Rectal smooth muscle tissue (tissue), 1 donor: ENCODE measurements around the gene CMSS1.

Experiments used
- H3K27ac ChIP-seq: one replicate; pipeline ENCODE4 v1.7.0; 2013; ENCODE audit warnings: low read depth, low read length, inconsistent platforms
- H3K27me3 ChIP-seq: one replicate; pipeline ENCODE4 v1.7.0; 2013; ENCODE audit warnings: low read length; ENCODE audit not compliant: control insufficient read depth, insufficient read depth
- H3K36me3 ChIP-seq: one replicate; pipeline ENCODE4 v1.7.0; 2013; ENCODE audit warnings: low read length; ENCODE audit not compliant: control insufficient read depth, insufficient read depth
- H3K4me1 ChIP-seq: one replicate; pipeline ENCODE4 v1.7.0; 2013; ENCODE audit warnings: low read length; ENCODE audit not compliant: control insufficient read depth, insufficient read depth
- H3K4me3 ChIP-seq: one replicate; pipeline ENCODE4 v1.7.0; 2013; ENCODE audit warnings: low read length
- H3K9ac ChIP-seq: one replicate; pipeline ENCODE4 v1.7.0; 2013; ENCODE audit warnings: low read length

CMSS1 gene

GRCh38 chr3:99872923-99873254 lies 55.2 kb downstream of the CMSS1 start:
- Histone ChIP-seq H3K4me3 (peak overlapping the region; percentile 50), H3K27me3 (no peaks in the 10 kb centered on the region), H3K4me1 (peaks cover 41% of the 10 kb centered on the region), H3K9ac (no peak overlapping the region), H3K27ac (peak overlapping the region; percentile 99), H3K36me3 (no peaks in the 10 kb centered on the region)

- peak overlapping the region; percentile 50 for H3K4me3 ChIP-seq
- H3K4me1 ChIP-seq, result peaks cover 36% of the 10 kb centered on the region
- no peak overlapping the region for H3K9ac ChIP-seq
- no peaks in the 10 kb centered on the region for H3K27me3 ChIP-seq
- peak overlapping the region; percentile 99 for H3K27ac ChIP-seq
- H3K36me3 ChIP-seq, result no peaks in the 10 kb centered on the region
These were observed 55.8 kb downstream of the CMSS1 start for GRCh38 chr3:99873269-99874102.

- Histone ChIP-seq H3K27me3 (no peaks in the 10 kb centered on the region), H3K36me3 (no peaks in the 10 kb centered on the region), H3K4me1 (peaks cover 32% of the 10 kb centered on the region), H3K4me3 (peak overlapping the region; percentile 49), H3K9ac (no peak overlapping the region), H3K27ac (peak overlapping the region; percentile 99)
These were observed 56.8 kb downstream of the CMSS1 start for GRCh38 chr3:99874237-99875002.

GRCh38 chr3:99875581-99875928 lies 57.9 kb downstream of the CMSS1 start:
- peak overlapping the region; percentile 99 for H3K27ac ChIP-seq
- H3K36me3 ChIP-seq, result no peaks in the 10 kb centered on the region
- peak overlapping the region; percentile 89 for H3K9ac ChIP-seq
- H3K27me3 ChIP-seq, result no peaks in the 10 kb centered on the region
- peak overlapping the region; percentile 89 for H3K4me3 ChIP-seq
- H3K4me1 ChIP-seq, result peaks cover 23% of the 10 kb centered on the region

- H3K27ac ChIP-seq, result peak overlapping the region; percentile 99
- H3K27me3 ChIP-seq, result no peaks in the 10 kb centered on the region
- peak overlapping the region; percentile 89 for H3K4me3 ChIP-seq
- H3K9ac ChIP-seq, result peak overlapping the region; percentile 89
- no peaks in the 10 kb centered on the region for H3K36me3 ChIP-seq
- H3K4me1 ChIP-seq, result peaks cover 22% of the 10 kb centered on the region
These were observed 58.5 kb downstream of the CMSS1 start for GRCh38 chr3:99875929-99876841.

GRCh38 chr3:99877031-99877579 lies 59.4 kb downstream of the CMSS1 start:
- Histone ChIP-seq H3K4me1 (peaks cover 14% of the 10 kb centered on the region), H3K27me3 (no peaks in the 10 kb centered on the region), H3K9ac (no peak overlapping the region), H3K27ac (peak overlapping the region; percentile 99), H3K4me3 (no peak overlapping the region), H3K36me3 (no peaks in the 10 kb centered on the region)

GRCh38 chr3:99878005-99878404 lies 60.3 kb downstream of the CMSS1 start:
- peak overlapping the region; percentile 54 for H3K27ac ChIP-seq

GRCh38 chr3:99879275-99879674 lies 61.6 kb downstream of the CMSS1 start:
- H3K4me1 ChIP-seq, result peaks cover 7% of the 10 kb centered on the region
- H3K27ac ChIP-seq, result no peak overlapping the region
- H3K4me3 ChIP-seq, result no peak overlapping the region
- H3K36me3 ChIP-seq, result no peaks in the 10 kb centered on the region
- H3K9ac ChIP-seq, result no peak overlapping the region
- no peaks in the 10 kb centered on the region for H3K27me3 ChIP-seq

More at GRCh38 chr3:99878005-99878404, 60.3 kb downstream of the CMSS1 start:
- peaks cover 7% of the 10 kb centered on the region for H3K4me1 ChIP-seq
- H3K4me3 ChIP-seq, result no peak overlapping the region
- H3K9ac ChIP-seq, result no peak overlapping the region
- no peaks in the 10 kb centered on the region for H3K27me3 ChIP-seq
- H3K36me3 ChIP-seq, result no peaks in the 10 kb centered on the region

GRCh38 chr3:99881121-99881524 lies 63.5 kb downstream of the CMSS1 start:
- Histone ChIP-seq H3K27me3 (no peaks in the 10 kb centered on the region), H3K27ac (peak overlapping the region; percentile 68), H3K4me3 (no peak overlapping the region), H3K4me1 (peaks cover 7% of the 10 kb centered on the region), H3K9ac (no peak overlapping the region), H3K36me3 (no peaks in the 10 kb centered on the region)

- Histone ChIP-seq H3K27ac (peak overlapping the region; percentile 6), H3K9ac (no peak overlapping the region), H3K36me3 (no peaks in the 10 kb centered on the region), H3K27me3 (no peaks in the 10 kb centered on the region), H3K4me1 (peaks cover 7% of the 10 kb centered on the region), H3K4me3 (no peak overlapping the region)
These were observed 64.9 kb downstream of the CMSS1 start for GRCh38 chr3:99882436-99883137.

- Histone ChIP-seq H3K4me3 (no peak overlapping the region), H3K27ac (no peak overlapping the region), H3K27me3 (no peaks in the 10 kb centered on the region), H3K9ac (no peak overlapping the region), H3K4me1 (peaks cover 7% of the 10 kb centered on the region), H3K36me3 (no peaks in the 10 kb centered on the region)
These were observed 65.4 kb downstream of the CMSS1 start for GRCh38 chr3:99883138-99883461.
